MG63 (cell line): ENCODE results near the gene ZBP1. TPM values are rescaled to one million over a fixed set of nuclear protein-coding genes. Genes with fewer than 3 reads are reported as not detected.

Experiments used
- DNase-seq: peaks from one replicate; pipeline ENCODE4 v3.0.0-alpha.2; 2020
- H3K27me3 ChIP-seq: fragments of 250-450 bp; sonication (Bioruptor Pico); 2 replicates; pipeline ENCODE4 v1.5.1; 2020; ENCODE audit warnings: mild to moderate bottlenecking, moderate library complexity
- H3K36me3 ChIP-seq: fragments of 250-450 bp; sonication (Bioruptor Pico); 2 replicates; pipeline ENCODE4 v1.5.1; 2020; ENCODE audit warnings: mild to moderate bottlenecking, moderate library complexity
- H3K4me3 ChIP-seq: fragments of 250-450 bp; sonication (Bioruptor Pico); 2 replicates; pipeline ENCODE4 v1.5.1; 2020; ENCODE audit warnings: mild to moderate bottlenecking, moderate library complexity
- H3K9me3 ChIP-seq: fragments of 250-450 bp; sonication (Bioruptor Pico); 2 replicates; pipeline ENCODE4 v1.5.1; 2020; ENCODE audit warnings: mild to moderate bottlenecking, moderate library complexity
- total RNA-seq: library from RNA; depleted of rRNA; stranded (reverse); fragments of >200 nt; shearing (Covaris generic); gene quantifications from 2 replicates; pipeline ENCODE4 v1.2.3, GENCODE V29; 2014; ENCODE audit warnings: low replicate concordance

The ZBP1 gene
- total RNA-seq, 1 experiment from 2014 or later = not detected

GRCh38 chr20:57615445-57615811 is 4.8 kb downstream of the ZBP1 start:
- H3K4me3 ChIP-seq = no peak overlapping the region
- H3K9me3 ChIP-seq = no peaks in the 10 kb centered on the region
- no peaks in the 10 kb centered on the region for H3K27me3 ChIP-seq
- no peaks in the 10 kb centered on the region for H3K36me3 ChIP-seq
- DNase-seq = no peak

GRCh38 chr20:57614490-57615444 is 5.5 kb downstream of the ZBP1 start:
- Histone ChIP-seq H3K9me3 (no peaks in the 10 kb centered on the region), H3K36me3 (no peaks in the 10 kb centered on the region), H3K4me3 (no peak overlapping the region), H3K27me3 (no peaks in the 10 kb centered on the region)
- DNase-seq = no peak

GRCh38 chr20:57613481-57613921 is 6.7 kb downstream of the ZBP1 start:
- no peak overlapping the region for H3K4me3 ChIP-seq
- H3K36me3 ChIP-seq = no peaks in the 10 kb centered on the region
- no peaks in the 10 kb centered on the region for H3K9me3 ChIP-seq
- H3K27me3 ChIP-seq = no peaks in the 10 kb centered on the region
- no peak for DNase-seq

GRCh38 chr20:57612916-57613315 is 7.3 kb downstream of the ZBP1 start:
- no peaks in the 10 kb centered on the region for H3K27me3 ChIP-seq
- no peak for DNase-seq
- no peaks in the 10 kb centered on the region for H3K9me3 ChIP-seq
- no peaks in the 10 kb centered on the region for H3K36me3 ChIP-seq
- no peak overlapping the region for H3K4me3 ChIP-seq

GRCh38 chr20:57612436-57612835 is 7.8 kb downstream of the ZBP1 start:
- Histone ChIP-seq H3K36me3 (no peaks in the 10 kb centered on the region), H3K4me3 (no peak overlapping the region), H3K27me3 (peaks cover 3% of the 10 kb centered on the region), H3K9me3 (no peaks in the 10 kb centered on the region)
- DNase-seq = no peak

GRCh38 chr20:57611586-57612311 is 8.5 kb downstream of the ZBP1 start:
- peaks cover 8% of the 10 kb centered on the region for H3K27me3 ChIP-seq
- no peaks in the 10 kb centered on the region for H3K36me3 ChIP-seq
- H3K9me3 ChIP-seq = no peaks in the 10 kb centered on the region
- no peak for DNase-seq
- no peak overlapping the region for H3K4me3 ChIP-seq

- H3K4me3 ChIP-seq = no peak overlapping the region
- no peak for DNase-seq
- no peaks in the 10 kb centered on the region for H3K36me3 ChIP-seq
- H3K9me3 ChIP-seq = no peaks in the 10 kb centered on the region
- peaks cover 11% of the 10 kb centered on the region for H3K27me3 ChIP-seq
These were observed 9.8 kb downstream of the ZBP1 start for GRCh38 chr20:57610261-57610952.

- no peaks in the 10 kb centered on the region for H3K36me3 ChIP-seq
- peaks cover 11% of the 10 kb centered on the region for H3K27me3 ChIP-seq
- H3K9me3 ChIP-seq = no peaks in the 10 kb centered on the region
- H3K4me3 ChIP-seq = no peak overlapping the region
- DNase-seq = no peak
These were observed 10.4 kb downstream of the ZBP1 start for GRCh38 chr20:57609842-57610167.

GRCh38 chr20:57609086-57609841 is 11.0 kb downstream of the ZBP1 start:
- Histone ChIP-seq H3K36me3 (no peaks in the 10 kb centered on the region), H3K9me3 (no peaks in the 10 kb centered on the region), H3K4me3 (no peak overlapping the region), H3K27me3 (peaks cover 11% of the 10 kb centered on the region)
- no peak for DNase-seq

GRCh38 chr20:57608516-57608915 is 11.7 kb downstream of the ZBP1 start:
- Histone ChIP-seq H3K9me3 (no peaks in the 10 kb centered on the region), H3K36me3 (no peaks in the 10 kb centered on the region), H3K4me3 (no peak overlapping the region), H3K27me3 (peaks cover 11% of the 10 kb centered on the region)
- DNase-seq = no peak

GRCh38 chr20:57605878-57606277 is 14.3 kb downstream of the ZBP1 start:
- no peak for DNase-seq
- H3K36me3 ChIP-seq = no peaks in the 10 kb centered on the region
- H3K9me3 ChIP-seq = no peaks in the 10 kb centered on the region
- peaks cover 11% of the 10 kb centered on the region for H3K27me3 ChIP-seq
- H3K4me3 ChIP-seq = no peak overlapping the region

GRCh38 chr20:57605045-57605444 is 15.2 kb downstream of the ZBP1 start:
- H3K9me3 ChIP-seq = no peaks in the 10 kb centered on the region
- no peaks in the 10 kb centered on the region for H3K36me3 ChIP-seq
- no peak for DNase-seq
- peaks cover 11% of the 10 kb centered on the region for H3K27me3 ChIP-seq
- no peak overlapping the region for H3K4me3 ChIP-seq

GRCh38 chr20:57603120-57603519 is 17.1 kb downstream of the ZBP1 start:
- no peak for DNase-seq
- Histone ChIP-seq H3K27me3 (peaks cover 11% of the 10 kb centered on the region), H3K4me3 (no peak overlapping the region), H3K36me3 (no peaks in the 10 kb centered on the region), H3K9me3 (no peaks in the 10 kb centered on the region)

GRCh38 chr20:57601737-57602136 is 18.5 kb downstream of the ZBP1 start:
- Histone ChIP-seq H3K9me3 (no peaks in the 10 kb centered on the region), H3K4me3 (no peak overlapping the region), H3K36me3 (no peaks in the 10 kb centered on the region), H3K27me3 (peaks cover 3% of the 10 kb centered on the region; the same call in 1 of the 2 replicates)
- DNase-seq = no peak

- no peak overlapping the region for H3K4me3 ChIP-seq
- no peak for DNase-seq
- H3K36me3 ChIP-seq = no peaks in the 10 kb centered on the region
- H3K9me3 ChIP-seq = no peaks in the 10 kb centered on the region
- peaks cover 2% of the 10 kb centered on the region; the same call in 1 of the 2 replicates for H3K27me3 ChIP-seq
These were observed 19.0 kb downstream of the ZBP1 start for GRCh38 chr20:57601211-57601570.

- H3K9me3 ChIP-seq = no peaks in the 10 kb centered on the region
- no peaks in the 10 kb centered on the region for H3K27me3 ChIP-seq
- H3K36me3 ChIP-seq = no peaks in the 10 kb centered on the region
- no peak overlapping the region for H3K4me3 ChIP-seq
- no peak for DNase-seq
These were observed 19.7 kb downstream of the ZBP1 start for GRCh38 chr20:57600320-57601210.
